ENCODE measurements around the gene P2RY14.

Gene P2RY14

DNA sequence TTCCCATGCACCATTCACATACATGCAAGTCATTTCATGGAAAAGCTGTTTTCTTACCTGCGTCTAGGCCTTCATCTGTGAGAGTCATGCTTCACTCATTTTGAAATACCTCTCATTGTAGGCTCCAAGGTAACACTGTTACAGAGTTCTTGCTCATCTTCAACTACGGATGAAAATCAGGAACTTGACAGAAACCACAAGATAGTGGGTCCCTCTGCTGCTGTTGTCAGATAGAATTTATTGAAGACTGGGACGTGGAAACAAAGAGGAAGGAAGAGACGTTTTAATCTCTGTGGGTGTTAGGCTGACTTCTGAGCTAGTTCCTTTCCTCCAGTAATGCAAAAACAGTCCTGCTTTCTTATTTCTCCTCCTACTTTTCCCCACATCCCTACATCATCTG is at the start of gene P2RY14:
Gene P2RY14 (minus strand): TSS at position 313 of the 400 bp plus-strand sequence. CDS start 64,226 bp downstream, outside the sequence.
- no peak within 1 kb of the TSS for H3K4me3 ChIP-seq (ENCODE audit: low read depth, low read length)
- no peak for DNase-seq (ENCODE audit: low read depth)
- TF ChIP-seq CTCF (IDR thresholded peaks at IDR 0.05; ENCODE audit: control insufficient read depth, extremely low read depth, insufficient read depth) = no peak

DNA sequence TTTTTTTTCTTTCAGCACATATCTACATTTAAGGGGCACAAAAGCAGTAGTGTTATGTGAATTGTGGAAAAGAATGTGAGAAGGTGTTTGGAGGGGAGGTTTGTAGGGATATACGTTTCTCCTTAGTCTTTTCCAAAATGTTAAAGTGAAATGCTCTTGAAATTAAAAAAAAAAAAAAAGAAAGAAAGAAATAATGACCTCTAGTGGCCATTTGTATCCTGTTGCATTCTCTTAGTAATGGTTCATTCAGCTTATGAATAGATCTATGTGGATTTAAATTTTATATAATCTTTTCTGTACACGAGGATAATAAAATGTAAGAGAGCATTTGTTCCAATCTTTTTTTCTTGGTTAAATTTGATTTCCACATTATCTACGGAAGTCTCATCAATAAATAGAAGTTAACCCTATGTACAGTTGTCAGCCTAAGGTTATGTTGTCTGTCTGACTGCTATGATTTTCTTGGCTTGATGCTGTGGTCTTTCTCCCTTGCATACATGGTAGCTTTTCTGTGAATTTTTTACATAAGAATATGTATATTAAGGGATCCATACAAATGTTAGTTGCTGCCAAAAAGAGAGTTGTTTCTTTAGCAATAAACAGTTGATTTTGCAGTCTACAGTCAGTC is 49.3 kb upstream of the P2RY14 start:
- DNase-seq (ENCODE audit: low read depth) = no peak
- no peak overlapping the region for H3K4me3 ChIP-seq (ENCODE audit: low read depth, low read length)

DNA sequence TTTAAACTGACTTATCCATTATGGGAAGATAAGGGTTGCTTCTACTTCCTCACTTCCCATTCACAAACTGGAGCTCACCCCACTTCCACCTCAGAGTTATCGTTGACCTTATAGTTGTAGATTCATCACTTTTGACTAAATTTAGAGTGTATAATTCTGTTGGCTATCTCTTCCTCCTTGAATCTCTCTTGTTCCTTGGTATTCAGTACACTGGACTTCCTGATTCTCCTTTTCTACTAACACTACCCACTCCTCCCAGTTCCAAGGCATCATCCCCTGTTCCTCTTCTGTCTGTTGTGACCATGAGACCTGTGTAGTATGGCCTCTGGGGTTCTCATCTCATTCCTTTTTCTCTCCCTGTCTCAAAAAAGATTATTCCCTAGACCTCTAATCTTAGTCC is 44.2 kb upstream of the P2RY14 start:
- no peak overlapping the region for H3K4me3 ChIP-seq (ENCODE audit: low read depth, low read length)
- no peak for DNase-seq (ENCODE audit: low read depth)
- TF ChIP-seq CTCF (IDR thresholded peaks at IDR 0.05; ENCODE audit: control insufficient read depth, extremely low read depth, insufficient read depth) = no peak

More for the DNA sequence above, 49.3 kb upstream of the P2RY14 start:
- peak; percentile 51 for TF ChIP-seq CTCF (IDR thresholded peaks at IDR 0.05; ENCODE audit: control insufficient read depth, extremely low read depth, insufficient read depth)

DNA sequence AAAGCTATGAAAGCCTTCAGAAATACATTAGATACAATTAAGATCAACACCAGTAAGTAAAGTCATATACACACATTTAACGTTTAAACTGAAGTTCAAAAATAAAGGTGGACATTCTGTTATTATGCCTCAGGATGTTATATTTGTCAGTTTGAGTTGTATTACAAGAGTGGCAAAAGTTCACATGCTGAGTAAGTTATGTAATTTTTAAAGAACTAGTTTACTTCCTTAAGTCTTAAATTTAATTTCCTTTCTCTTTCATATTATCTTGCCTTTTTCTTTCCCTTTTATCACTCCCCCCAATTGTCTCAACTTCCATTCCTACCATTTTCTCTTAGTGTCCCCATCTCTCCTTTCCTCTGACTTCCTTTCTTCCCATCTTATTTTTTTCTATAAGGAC is 43.2 kb upstream of the P2RY14 start:
- TF ChIP-seq CTCF (IDR thresholded peaks at IDR 0.05; ENCODE audit: control insufficient read depth, extremely low read depth, insufficient read depth) = no peak

GRCh38 chr3:151320131-151320530 is 41.8 kb upstream of the P2RY14 start:
- no peak overlapping the region for H3K4me3 ChIP-seq (ENCODE audit: low read depth, low read length)
- DNase-seq (ENCODE audit: low read depth) = peak; percentile 17
- no peak for TF ChIP-seq CTCF (IDR thresholded peaks at IDR 0.05; ENCODE audit: control insufficient read depth, extremely low read depth, insufficient read depth)

More for the DNA sequence above, 43.2 kb upstream of the P2RY14 start:
- no peak overlapping the region for H3K4me3 ChIP-seq (ENCODE audit: low read depth, low read length)
- DNase-seq (ENCODE audit: low read depth) = no peak

DNA sequence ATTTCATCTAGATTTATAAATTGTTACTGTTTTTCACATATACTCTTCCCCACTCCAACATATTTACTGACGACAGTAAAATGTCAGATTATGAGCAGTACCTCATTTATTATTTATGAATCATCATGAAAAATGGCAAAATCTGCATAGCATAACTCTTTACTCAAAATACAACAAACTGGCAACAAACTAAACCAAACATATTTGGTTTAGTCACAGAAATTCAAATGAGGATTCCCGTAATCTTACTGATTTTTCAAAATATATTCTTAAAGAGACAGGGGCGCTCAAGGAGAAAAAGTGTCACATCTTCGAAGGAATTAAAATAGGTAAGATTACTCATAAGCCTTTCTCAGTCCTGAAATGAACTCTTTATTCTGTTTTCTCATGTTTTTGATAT is 41.3 kb upstream of the P2RY14 start:
- no peak for DNase-seq (ENCODE audit: low read depth)
- no peak for TF ChIP-seq CTCF (IDR thresholded peaks at IDR 0.05; ENCODE audit: control insufficient read depth, extremely low read depth, insufficient read depth)
- H3K4me3 ChIP-seq (ENCODE audit: low read depth, low read length) = no peak overlapping the region

DNA sequence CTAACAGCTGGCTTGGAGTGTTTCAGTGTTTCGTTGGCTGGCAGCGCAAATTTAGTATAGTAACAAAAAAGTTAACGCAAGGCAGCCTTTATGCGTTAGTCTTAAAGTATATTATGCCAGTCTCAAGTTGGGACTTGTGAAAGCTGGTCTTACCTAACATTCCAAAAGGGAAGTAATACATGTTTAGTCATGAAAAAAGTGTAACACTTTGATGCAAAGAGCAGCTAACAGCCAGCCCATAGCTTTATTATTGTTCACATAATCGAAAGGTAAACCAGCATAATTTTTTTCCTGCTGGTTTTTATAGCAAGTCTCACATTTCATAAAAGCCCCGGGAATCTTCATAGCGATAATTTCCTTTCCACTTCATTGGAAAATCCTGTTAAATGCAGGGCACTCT is 40.6 kb upstream of the P2RY14 start:
- DNase-seq (ENCODE audit: low read depth) = no peak
- H3K4me3 ChIP-seq (ENCODE audit: low read depth, low read length) = no peak overlapping the region
- TF ChIP-seq CTCF (IDR thresholded peaks at IDR 0.05; ENCODE audit: control insufficient read depth, extremely low read depth, insufficient read depth) = no peak
